GM18526 (cell line): ENCODE measurements around the gene CEACAM3.

Experiments
- POLR2A ChIP-seq: IDR thresholded peaks from 3 replicates; pipeline ENCODE4 v1.6.1; 2011; ENCODE audit not compliant: insufficient read length; ENCODE audit errors: extremely low read depth

Gene CEACAM3

DNA sequence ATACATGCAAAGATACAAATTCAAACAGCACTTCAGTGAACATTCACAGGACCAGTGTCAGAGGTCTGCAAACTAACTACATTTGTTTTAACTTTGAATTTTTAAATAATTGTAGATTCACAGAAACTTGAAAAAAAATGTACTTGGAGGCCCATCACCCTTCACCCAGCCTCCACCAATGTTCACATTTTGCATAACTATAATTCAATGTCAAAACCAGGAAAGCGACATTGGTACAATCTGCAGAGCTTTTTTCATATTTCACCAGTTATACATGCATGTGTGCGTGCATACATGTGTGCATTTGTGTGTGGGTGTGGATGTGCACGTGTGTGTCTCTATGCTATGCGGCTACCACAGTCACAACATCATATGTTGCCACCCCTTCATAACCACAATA lies 18.9 kb downstream of the CEACAM3 start:
- no peak for TF ChIP-seq POLR2A

DNA sequence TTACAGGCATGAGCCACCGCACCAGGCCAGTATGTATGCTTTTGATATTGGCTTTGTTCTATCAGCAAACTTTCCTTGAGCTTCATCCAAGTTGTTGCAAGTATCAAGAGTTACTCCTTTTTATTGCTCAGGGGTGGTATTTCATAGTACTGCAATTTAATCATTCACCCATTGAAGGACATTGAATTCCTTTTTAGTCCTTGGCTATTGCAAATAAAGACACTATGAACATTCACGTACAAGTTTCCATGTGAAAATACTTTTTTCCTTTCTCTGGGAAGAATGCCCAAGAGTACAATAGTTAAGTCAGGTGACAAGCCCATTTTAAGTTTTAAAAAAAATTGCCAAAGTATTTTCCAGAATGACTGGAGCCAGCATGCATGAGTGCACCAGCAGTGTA lies 20.4 kb downstream of the CEACAM3 start:
- TF ChIP-seq POLR2A = no peak

GRCh38 chr19:41821003-41821735 lies 24.8 kb downstream of the CEACAM3 start:
- TF ChIP-seq POLR2A = no peak

GRCh38 chr19:41837981-41838708 lies 41.8 kb downstream of the CEACAM3 start:
- TF ChIP-seq POLR2A = no peak

- no peak for TF ChIP-seq POLR2A
Observed at GRCh38 chr19:41839211-41839610, 42.8 kb downstream of the CEACAM3 start.

DNA sequence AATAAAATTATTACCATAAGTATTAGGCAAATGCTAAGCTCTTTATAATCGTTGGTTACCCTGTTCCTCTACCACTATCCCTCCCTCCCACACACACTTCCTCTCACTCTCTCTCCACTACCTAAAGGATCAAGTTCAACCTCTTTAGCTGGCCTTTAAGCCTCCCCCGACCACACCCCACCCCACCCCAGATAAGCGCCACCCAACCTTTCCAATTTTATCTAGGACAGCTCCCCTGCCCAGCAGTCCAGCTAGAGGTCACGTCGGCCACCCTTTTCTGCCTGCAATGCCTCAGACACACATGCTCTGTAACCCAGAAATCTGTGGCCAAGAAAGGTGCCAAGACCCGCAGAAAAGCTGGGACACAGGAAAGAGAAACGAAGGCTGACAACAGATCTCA lies 47.0 kb downstream of the CEACAM3 start:
- no peak for TF ChIP-seq POLR2A

GRCh38 chr19:41844601-41845000 lies 48.2 kb downstream of the CEACAM3 start, which contains the start of gene LYPD4:
LYPD4 (minus strand) TSS chr19:41844683; CDS start chr19:41839285, 5,398 bp downstream.
- TF ChIP-seq POLR2A = no peak

GRCh38 chr19:41845001-41845050 lies 48.4 kb downstream of the CEACAM3 start, which contains the start of gene DMRTC2:
DMRTC2 (plus strand) TSS chr19:41845042; CDS start chr19:41847429, 2,387 bp downstream.
- TF ChIP-seq POLR2A = no peak

DNA sequence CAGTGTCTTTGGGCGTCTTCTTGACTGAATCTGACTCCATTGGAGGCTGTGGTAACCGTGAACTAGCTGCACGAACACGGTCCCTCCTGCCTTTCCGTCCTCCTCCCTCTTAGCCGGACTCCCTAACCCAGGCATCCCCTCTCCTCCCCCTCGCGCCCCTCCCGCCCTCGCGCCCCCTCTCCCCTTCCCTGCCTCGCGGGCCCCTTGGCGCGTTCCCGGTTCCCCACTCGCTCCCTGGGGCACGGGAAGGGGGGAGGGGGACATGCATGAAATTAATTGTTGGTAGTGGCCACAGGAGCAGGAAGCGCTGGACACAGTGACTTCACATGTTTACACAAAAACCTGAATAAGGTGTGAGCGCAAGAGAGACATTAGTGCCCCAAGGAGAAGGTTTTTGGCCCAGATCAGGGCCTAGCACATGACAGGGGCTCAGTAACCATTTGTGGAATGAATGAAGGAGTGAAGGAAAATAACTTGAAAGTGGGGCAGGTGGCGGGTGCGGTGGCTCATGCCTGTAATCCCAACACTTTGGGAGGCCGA lies 48.7 kb downstream of the CEACAM3 start:
- TF ChIP-seq POLR2A = no peak

DNA sequence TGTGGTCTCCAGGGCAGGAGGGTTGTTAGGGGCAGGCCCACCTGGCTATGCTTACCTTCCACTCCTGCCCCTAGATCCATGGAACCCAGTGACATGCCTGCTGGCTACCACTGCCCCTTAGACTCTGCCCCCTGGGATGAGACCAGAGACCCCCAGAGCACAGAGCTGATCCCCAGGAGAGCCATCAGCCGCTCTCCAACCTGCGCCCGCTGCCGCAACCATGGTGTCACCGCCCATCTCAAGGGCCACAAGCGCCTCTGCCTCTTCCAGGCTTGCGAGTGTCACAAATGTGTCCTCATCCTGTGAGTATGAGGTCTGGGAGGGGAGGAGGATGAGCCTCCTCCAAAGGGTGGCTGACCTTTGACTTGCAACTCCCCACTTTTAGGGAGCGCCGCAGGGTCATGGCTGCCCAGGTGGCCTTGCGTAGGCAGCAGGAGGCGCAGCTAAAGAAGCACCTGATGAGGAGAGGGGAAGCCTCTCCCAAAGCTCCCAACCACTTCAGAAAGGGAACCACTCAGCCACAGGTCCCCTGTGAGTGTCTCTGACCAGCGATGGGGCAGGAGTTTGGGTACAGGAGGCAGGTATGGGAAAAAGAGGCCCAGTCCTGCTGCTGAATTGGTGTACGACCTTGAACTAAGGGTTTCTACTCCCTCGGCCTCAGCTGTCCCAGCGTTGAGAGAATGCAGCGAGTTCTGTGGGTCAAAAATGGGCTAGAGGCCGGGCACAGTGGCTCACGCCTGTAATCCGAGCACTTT lies 51.1 kb downstream of the CEACAM3 start:
- TF ChIP-seq POLR2A = no peak

DNA sequence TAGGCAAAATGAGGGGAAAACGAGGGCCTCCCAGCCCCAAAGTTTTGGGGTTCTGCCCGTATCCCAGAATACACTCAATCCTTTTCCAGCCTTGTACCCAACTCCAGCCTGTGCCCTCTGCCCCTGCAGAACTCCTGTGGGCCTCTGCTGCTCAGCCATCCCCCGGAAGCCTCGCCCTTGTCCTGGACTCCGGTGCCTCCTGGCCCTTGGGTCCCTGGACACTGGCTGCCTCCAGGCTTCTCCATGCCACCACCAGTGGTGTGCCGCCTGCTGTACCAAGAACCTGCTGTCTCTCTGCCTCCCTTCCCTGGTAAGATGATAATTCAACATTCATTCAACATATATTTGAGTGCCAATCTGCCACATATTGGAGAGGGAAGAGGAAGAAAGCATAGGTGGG lies 52.3 kb downstream of the CEACAM3 start:
- no peak for TF ChIP-seq POLR2A

DNA sequence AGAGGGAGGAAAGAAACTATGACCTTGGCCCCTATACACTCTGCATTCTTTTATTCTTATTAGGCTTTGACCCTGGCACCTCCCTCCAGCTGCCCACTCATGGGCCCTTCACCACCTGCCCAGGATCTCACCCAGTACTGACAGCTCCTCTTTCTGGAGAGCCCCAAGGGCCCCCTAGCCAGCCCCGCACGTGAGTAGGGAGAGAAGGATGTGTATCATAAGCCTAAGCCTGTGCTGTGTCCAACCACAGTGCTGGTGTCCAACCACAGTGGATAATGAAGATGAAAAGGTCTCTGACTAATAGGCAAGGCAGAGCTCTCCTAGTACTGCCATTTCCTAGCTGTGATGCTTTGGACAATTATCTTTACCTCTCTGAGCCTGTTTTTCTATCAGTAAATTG lies 52.7 kb downstream of the CEACAM3 start:
- TF ChIP-seq POLR2A = no peak

DNA sequence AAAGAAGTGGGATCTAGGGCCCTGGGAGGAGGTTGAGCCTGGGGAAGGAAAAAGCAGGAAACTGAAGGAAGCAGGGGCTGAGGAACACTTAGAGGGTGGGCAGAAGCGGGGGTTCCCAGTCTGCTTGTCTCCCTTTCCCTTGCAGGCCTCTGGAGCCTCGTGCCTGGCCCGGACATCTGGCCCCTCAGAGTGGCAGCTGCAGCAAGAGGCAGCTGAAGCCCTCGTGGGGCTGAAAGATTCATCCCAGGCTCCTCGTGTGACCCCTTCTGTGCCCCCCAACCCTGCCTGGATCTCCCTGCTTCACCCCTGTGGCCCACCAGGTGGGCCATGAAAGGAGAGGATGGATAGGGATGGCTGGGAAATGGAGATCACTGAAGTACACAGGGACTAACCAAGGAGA lies 54.0 kb downstream of the CEACAM3 start:
- no peak for TF ChIP-seq POLR2A

DNA sequence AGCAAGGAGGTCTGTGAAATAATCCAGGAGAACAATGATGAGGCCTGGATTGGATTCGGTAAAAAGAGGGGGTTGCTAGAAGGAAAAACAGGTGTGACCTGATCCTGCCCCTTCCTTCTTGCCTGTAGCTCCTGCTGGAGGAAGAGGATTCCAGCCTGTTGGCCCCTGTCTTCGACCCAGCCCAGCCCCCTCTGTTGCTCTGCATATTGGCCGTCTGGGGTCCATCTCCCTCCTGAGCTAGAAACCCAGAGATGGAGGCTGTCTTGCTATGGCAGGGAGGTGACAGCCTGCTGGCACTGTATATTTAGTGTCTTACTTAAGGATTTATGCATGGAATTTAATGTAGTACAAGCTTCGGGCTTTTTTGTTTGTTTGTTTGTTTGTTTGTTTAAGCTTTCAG lies 55.1 kb downstream of the CEACAM3 start:
- TF ChIP-seq POLR2A = no peak

- no peak for TF ChIP-seq POLR2A
Observed at GRCh38 chr19:41853344-41853743, 57.0 kb downstream of the CEACAM3 start.

DNA sequence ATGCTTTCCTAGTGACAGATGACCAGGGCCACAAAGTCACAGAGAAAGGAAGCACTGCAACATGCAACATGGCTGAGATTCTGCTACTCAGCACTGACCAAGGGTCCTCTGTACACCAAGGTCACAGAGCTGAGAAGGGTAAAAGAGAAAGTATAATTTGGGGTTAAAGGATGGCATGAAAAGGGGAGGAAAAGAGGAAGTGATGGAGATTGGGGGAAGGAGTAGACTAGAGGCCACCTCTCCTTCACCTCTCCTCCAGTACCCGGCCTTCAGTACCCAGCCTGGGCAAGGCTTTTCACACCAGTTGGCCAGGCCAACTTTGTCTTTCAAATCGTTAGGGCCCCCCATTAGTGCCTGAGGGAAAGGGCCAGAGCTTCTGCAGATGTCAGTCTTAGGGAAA lies 57.4 kb downstream of the CEACAM3 start:
- no peak for TF ChIP-seq POLR2A
